Colonic mucosa (tissue), 4 donors: ENCODE measurements around the gene ENTR1. TPM values are rescaled to one million over a fixed set of nuclear protein-coding genes. Genes with fewer than 3 reads are reported as not detected.
A peak's percentile ranks its signal among the peaks of the same experiment; 100 is the strongest.

ENCODE experiments used
- DNase-seq: peaks from one replicate; pipeline ENCODE4 v3.0.0-alpha.2; 2020
- H3K27ac ChIP-seq: fragments of 200-600 bp; one replicate; pipeline ENCODE4 v1.8.0; 2021
- H3K27me3 ChIP-seq: fragments of 200-600 bp; one replicate; pipeline ENCODE4 v1.8.0; 2021
- H3K36me3 ChIP-seq: fragments of 200-600 bp; one replicate; pipeline ENCODE4 v1.8.0; 2021
- H3K4me1 ChIP-seq: fragments of 200-600 bp; one replicate; pipeline ENCODE4 v1.8.0; 2021; ENCODE audit warnings: mild to moderate bottlenecking
- H3K4me3 ChIP-seq: fragments of 200-600 bp; one replicate; pipeline ENCODE4 v1.8.0; 2021
- H3K9ac ChIP-seq, 2 donors: one replicate each; pipeline ENCODE4 v1.7.0; 2013; ENCODE audit warnings: control low read depth in 2 of 2, low read depth in 2 of 2, low read length in 2 of 2
- H3K9me3 ChIP-seq: fragments of 200-600 bp; one replicate; pipeline ENCODE4 v1.8.0; 2021
- CTCF ChIP-seq: fragments of 200-600 bp; IDR thresholded peaks from one replicate; pipeline ENCODE4 v1.8.0; 2022; ENCODE audit warnings: antibody characterized with exemption, mild to moderate bottlenecking
- intact Hi-C: fragments of 100-400 bp; cut with DNase I; formaldehyde crosslinking; loops from one replicate; pipeline ENCODE4 v1.14.1; 2022
- total RNA-seq, 2 donors: library from RNA; stranded (reverse); fragmentation: NEBNext Ultra II Directional in 1 of 2; extraction: Animal tissue kit (Norgen Biotek cat#: 25700) in 1 of 2; gene quantifications; one replicate each; pipeline ENCODE4 v1.2.1, GENCODE V29; 2021
- donor health status: healthy.
- donor health status: DM: no; HTN: no; CAD: no.
- donor health status: DM: no; HTN: no; CAD: no.

Gene ENTR1
- total RNA-seq, 2 donors from 2014 or later = 24.5 to 48.4 TPM

- Histone ChIP-seq H3K4me3 (no peak overlapping the region), H3K36me3 (no peaks in the 10 kb centered on the region), H3K4me1 (peaks cover 4% of the 10 kb centered on the region), H3K27ac (no peak overlapping the region), H3K9me3 (no peaks in the 10 kb centered on the region), H3K9ac (no peak overlapping the region), H3K27me3 (no peaks in the 10 kb centered on the region)
- TF ChIP-seq CTCF = no peak
- intact Hi-C loops = loop anchor here (10.0 kb wide), 1 partner anchor 59 kb away; no protein-coding TSS in a partner anchor
- DNase-seq = no peak
These were observed 6.9 kb downstream of the ENTR1 start for GRCh38 chr9:136403538-136403914.

DNA sequence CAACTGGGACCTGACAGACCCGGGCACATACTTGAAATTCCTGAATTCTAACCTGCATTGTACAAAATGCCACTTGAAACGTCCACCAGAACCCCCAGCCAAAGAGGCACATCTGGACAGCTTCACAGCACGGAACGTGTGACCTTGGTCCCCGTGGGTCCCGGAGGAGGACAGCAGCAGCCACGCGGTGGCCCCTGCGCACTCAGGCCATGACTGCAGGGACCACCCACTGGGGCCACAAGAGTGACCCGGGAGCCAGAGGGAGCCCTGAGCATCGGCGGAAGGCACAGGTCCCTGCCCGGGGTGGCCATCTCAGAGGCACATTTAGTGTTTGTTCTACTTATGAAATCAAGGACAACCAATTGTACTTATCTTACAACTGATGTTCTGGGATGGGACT lies 8.3 kb downstream of the ENTR1 start:
- Histone ChIP-seq H3K27me3 (no peaks in the 10 kb centered on the region), H3K4me3 (no peak overlapping the region), H3K4me1 (peaks cover 4% of the 10 kb centered on the region), H3K27ac (no peak overlapping the region), H3K9me3 (no peaks in the 10 kb centered on the region), H3K36me3 (no peaks in the 10 kb centered on the region), H3K9ac (no peak overlapping the region)
- no peak for DNase-seq
- intact Hi-C loops = loop anchor here (10.0 kb wide), 1 partner anchor 57 kb away; no protein-coding TSS in a partner anchor
- TF ChIP-seq CTCF = no peak

DNA sequence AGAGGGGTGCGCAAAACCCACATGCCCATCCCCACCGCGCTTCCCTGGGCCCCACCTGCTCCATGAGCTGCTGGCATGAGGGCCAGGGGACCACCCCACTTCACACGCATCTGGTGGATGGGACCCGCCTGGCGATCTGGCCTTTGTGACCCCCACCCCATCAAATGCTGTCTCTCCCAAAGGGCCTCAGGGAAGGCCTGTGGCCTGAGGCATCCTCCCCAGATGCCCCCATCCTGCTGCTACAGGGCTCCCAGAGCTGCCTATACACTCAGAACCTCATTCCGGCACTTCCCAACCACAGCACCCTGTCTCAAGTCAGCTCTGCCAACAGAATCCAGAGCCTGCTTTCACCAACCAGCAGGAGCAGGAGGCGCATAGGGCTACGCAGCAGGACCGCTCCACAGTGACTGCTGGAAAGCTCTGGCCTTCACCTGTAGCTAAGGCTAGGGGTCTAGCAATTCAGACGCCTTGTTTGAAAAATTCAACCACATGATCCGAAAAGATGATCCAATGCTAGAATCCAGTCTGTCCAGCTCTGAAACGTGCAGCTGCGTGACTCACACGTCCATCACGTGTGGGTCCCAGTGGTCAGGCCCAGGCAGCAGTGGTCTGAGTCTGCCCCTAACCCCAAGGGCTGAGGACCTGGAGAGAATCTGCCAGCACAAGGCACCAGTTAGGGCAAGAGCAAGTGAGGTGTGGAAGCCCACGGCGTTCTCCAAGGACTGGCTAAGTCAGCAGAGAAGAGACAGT lies 9.1 kb downstream of the ENTR1 start:
- no peak for TF ChIP-seq CTCF
- Histone ChIP-seq H3K9me3 (no peaks in the 10 kb centered on the region), H3K4me1 (peaks cover 9% of the 10 kb centered on the region), H3K9ac (no peak overlapping the region), H3K27ac (no peak overlapping the region), H3K36me3 (no peaks in the 10 kb centered on the region), H3K4me3 (no peak overlapping the region), H3K27me3 (no peaks in the 10 kb centered on the region)
- intact Hi-C loops = loop anchor here (10.0 kb wide), 1 partner anchor 57 kb away; no protein-coding TSS in a partner anchor
- DNase-seq = no peak

GRCh38 chr9:136400038-136400834 lies 10.2 kb downstream of the ENTR1 start, which contains the start of gene SNAPC4:
Gene SNAPC4 (minus strand): TSS chr9:136400170. CDS start chr9:136398428, 1,742 bp downstream.
- no peaks in the 10 kb centered on the region for H3K36me3 ChIP-seq
- peak; percentile 97 for TF ChIP-seq CTCF
- intact Hi-C loops = loop anchor here (10.0 kb wide), 1 partner anchor 55 kb away; no protein-coding TSS in a partner anchor

GRCh38 chr9:136399176-136400037 lies 11.0 kb downstream of the ENTR1 start:
- H3K4me1 ChIP-seq = peaks cover 16% of the 10 kb centered on the region
- H3K9me3 ChIP-seq = no peaks in the 10 kb centered on the region
- no peaks in the 10 kb centered on the region for H3K27me3 ChIP-seq
- no peaks in the 10 kb centered on the region for H3K36me3 ChIP-seq
- H3K4me3 ChIP-seq = peak overlapping the region; percentile 97
- H3K9ac ChIP-seq = peak overlapping the region; percentile 80 to 88
- intact Hi-C loops = loop anchor here (10.0 kb wide), 1 partner anchor 55 kb away; no protein-coding TSS in a partner anchor
- no peak for DNase-seq
- TF ChIP-seq CTCF = no peak
- H3K27ac ChIP-seq = no peak overlapping the region

More at GRCh38 chr9:136400038-136400834, 10.2 kb downstream of the ENTR1 start, which contains the start of gene SNAPC4:
- H3K9me3 ChIP-seq = no peaks in the 10 kb centered on the region
- peak within 1 kb of the TSS; percentile 80 to 88 for H3K9ac ChIP-seq
- H3K27me3 ChIP-seq = no peaks in the 10 kb centered on the region
- peak; percentile 87 for DNase-seq
- H3K27ac ChIP-seq = no peak within 1 kb of the TSS
- peaks cover 16% of the 10 kb centered on the region for H3K4me1 ChIP-seq
- peak within 1 kb of the TSS; percentile 97 for H3K4me3 ChIP-seq
